ENCODE data around the gene LILRA2.
"Not testable (repeated sequence)": the region's sequence is repeated elsewhere in the genome, so short reads cannot be mapped to it uniquely, and the experiment has no call there.

The LILRA2 gene

GRCh38 chr19:54571715-54572615 lies 1.6 kb upstream of the LILRA2 start:
- not testable (repeated sequence) for DNase-seq

GRCh38 chr19:54572696-54573311 lies 786 bp upstream of the LILRA2 start:
- no peak for DNase-seq

DNA sequence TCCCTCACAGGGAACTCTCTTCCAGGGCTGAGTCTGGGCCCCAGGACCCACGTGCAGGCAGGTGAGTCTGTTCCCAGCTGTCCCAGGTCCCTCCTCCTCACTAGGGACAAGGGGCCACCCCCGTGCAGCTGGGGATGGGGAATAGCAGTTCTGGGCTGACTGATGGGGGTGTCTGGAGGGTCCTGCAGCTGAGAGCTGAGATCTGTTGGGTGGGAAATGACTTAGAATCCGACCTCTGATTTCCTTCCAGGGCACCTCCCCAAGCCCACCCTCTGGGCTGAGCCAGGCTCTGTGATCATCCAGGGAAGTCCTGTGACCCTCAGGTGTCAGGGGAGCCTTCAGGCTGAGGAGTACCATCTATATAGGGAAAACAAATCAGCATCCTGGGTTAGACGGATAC lies 461 bp downstream of the LILRA2 start:
- no peak for DNase-seq

GRCh38 chr19:54574527-54575056 lies 1.0 kb downstream of the LILRA2 start:
- DNase-seq, result no peak

DNA sequence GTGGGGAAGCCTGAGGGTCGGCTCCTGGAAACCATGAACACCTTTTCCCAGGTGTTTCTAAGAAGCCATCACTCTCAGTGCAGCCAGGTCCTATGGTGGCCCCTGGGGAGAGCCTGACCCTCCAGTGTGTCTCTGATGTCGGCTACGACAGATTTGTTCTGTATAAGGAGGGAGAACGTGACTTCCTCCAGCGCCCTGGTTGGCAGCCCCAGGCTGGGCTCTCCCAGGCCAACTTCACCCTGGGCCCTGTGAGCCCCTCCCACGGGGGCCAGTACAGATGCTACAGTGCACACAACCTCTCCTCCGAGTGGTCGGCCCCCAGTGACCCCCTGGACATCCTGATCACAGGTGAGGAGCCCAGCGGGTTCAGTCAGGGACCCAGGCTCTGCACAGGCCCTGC lies 1.6 kb downstream of the LILRA2 start:
- DNase-seq, result not testable (repeated sequence)

GRCh38 chr19:54576411-54576976 lies 2.9 kb downstream of the LILRA2 start:
- DNase-seq, result no peak

GRCh38 chr19:54577334-54577733 lies 3.7 kb downstream of the LILRA2 start:
- no peak for DNase-seq

DNA sequence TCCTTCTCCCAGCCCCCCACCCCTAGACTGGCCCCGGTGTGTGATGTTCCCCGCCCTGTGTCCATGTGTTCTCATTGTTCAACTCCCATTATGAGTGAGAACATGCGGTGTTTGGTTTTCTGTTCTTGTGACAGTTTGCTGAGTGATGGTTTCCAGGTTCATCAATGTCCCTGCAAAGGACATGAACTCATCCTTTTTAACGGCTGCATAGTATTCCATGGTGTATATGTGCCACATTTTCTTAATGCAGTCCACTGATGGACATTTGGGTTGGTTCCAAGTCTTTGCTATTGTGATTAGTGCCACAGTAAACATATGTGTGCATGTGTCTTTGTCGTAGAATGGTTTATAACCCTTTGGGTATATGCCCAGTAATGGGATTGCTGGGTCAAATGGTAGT lies 4.7 kb downstream of the LILRA2 start:
- DNase-seq, result not testable (repeated sequence)

GRCh38 chr19:54586397-54586796 lies 12.8 kb downstream of the LILRA2 start:
- DNase-seq, result no peak

- no peak for DNase-seq
These were observed 13.4 kb downstream of the LILRA2 start for GRCh38 chr19:54587026-54587425.

DNA sequence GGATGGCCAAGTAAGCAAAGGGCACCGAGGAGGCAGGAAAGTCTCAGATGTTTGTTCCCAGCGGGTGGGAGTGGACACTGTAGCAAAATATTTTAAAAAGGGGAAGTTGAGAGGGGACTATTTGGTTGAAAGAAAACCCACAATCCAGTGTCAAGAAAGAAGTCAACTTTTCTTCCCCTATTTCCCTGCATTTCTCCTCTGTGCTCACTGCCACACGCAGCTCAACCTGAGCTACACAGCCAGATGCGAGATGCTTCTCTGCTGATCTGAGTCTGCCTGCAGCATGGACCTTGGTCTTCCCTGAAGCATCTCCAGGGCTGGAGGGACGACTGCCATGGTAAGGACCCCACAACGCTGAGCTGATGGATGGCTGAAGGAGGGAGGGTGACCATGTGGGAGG lies 19.9 kb downstream of the LILRA2 start, which contains the start of gene LILRA1:
Gene LILRA1, plus strand, starts transcription at position 188 of the 400 bp plus-strand sequence. CDS start 613 bp downstream, outside the sequence.
- not testable (repeated sequence) for DNase-seq

- DNase-seq, result not testable (repeated sequence)
These were observed 20.5 kb downstream of the LILRA2 start for GRCh38 chr19:54593931-54594626.

DNA sequence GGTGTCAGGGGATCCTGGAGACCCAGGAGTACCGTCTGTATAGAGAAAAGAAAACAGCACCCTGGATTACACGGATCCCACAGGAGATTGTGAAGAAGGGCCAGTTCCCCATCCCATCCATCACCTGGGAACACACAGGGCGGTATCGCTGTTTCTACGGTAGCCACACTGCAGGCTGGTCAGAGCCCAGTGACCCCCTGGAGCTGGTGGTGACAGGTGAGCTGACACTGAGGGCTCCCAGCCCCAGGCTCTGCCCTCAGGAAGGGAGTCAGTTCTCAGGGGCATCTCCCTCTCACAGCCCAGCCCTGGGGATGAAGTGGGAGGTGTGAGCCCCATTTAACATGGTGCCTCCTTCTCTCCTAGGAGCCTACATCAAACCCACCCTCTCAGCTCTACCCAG lies 21.1 kb downstream of the LILRA2 start:
- DNase-seq, result no peak

DNA sequence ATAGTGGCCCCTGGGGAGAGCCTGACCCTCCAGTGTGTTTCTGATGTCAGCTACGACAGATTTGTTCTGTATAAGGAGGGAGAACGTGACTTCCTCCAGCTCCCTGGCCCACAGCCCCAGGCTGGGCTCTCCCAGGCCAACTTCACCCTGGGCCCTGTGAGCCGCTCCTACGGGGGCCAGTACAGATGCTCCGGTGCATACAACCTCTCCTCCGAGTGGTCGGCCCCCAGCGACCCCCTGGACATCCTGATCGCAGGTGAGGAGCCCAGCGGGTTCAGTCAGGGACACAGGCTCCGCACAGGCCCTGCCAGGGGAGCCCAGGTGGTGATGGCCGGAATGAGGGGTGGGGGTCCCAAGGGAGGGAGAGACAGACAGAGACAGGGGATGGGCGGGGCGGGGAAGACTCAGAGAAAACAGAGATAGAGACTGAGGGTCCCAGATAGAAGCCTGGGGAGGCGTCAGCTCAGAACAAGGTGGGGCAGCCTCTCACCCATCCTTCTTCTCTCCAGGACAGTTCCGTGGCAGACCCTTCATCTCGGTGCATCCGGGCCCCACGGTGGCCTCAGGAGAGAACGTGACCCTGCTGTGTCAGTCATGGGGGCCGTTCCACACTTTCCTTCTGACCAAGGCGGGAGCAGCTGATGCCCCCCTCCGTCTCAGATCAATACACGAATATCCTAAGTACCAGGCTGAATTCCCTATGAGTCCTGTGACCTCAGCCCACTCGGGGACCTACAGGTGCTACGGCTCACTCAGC lies 22.3 kb downstream of the LILRA2 start:
- not testable (repeated sequence) for DNase-seq

GRCh38 chr19:54600212-54600611 lies 26.6 kb downstream of the LILRA2 start:
- DNase-seq, result no peak

DNA sequence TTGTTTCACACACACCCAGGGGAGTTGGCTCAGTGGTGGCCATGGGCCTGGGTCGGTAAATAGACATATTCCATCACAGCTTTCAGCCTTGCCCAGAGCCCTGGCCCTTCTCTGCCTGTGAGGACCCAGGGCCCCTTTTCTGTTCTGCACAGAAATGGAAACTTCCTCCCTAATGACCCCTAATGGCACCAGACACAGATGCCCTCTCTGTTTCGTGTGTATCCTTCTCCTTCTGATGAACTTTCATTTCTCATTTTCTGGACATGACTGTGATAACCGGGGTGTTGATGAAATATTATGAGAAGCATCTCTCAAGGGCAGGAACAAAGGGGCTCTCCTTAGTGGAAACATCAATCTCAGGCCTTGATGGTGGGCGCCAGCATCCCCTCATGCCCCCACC lies 32.6 kb downstream of the LILRA2 start:
- no peak for DNase-seq

- no peak for DNase-seq
These were observed 33.5 kb downstream of the LILRA2 start for GRCh38 chr19:54606891-54607784.

DNA sequence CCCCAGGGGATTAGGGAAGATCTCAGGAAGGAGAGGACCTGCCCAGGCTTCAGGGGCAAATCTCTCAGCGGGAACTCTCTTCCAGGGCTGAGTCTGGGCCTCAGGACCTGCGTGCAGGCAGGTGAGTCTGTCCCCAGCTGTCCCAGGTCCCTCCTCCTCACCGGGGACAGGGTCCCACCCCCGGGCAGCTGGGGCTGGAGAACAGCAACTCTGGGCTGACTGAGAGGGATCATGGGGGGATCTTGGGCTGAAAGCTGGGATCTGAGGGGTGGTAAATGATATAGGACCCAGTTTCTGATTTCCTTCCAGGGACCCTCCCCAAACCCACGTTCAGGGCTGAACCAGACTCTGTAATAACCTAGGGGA lies 34.2 kb downstream of the LILRA2 start:
- DNase-seq, result no peak

DNA sequence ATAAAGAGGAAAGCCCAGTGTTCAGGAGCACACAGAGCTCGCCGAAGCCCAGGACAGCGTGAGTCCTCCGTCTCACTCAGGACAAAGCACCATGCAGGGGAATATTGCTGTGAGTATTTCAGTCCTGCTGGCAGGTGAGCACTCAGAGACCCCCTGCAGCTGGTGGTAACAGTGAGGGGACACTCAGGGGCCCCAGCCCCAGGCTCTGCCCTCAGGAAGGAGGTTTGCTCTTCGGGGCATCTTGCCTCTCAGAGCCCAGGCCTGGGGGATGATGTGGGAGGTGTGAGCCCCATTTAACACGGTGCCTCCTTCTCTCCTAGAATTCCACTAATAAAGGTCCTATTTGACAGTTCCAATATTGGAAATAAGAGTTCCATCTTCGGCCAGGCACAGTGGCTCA lies 34.6 kb downstream of the LILRA2 start:
- DNase-seq, result no peak

- no peak for DNase-seq
These were observed 35.2 kb downstream of the LILRA2 start for GRCh38 chr19:54608792-54609191.

DNA sequence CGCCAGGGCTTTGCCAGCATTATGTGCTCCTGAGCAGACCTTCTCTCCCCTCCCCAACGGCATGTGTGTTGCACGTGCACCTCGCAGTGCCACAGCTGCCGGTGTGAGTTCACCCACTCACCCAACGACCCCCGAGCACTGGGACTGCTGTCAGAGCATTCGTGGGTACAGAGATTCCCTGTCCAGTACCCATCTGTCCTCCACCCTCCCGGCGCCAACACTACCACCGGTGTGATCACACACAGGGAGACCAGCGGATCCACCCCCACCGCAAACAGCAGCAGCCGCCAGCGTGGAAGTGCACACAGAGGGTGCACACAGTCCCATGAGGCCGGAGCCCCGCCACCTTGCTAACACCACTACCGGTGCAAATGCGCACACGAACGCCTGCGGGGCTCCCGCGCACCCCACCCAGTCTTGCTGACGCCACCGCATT lies 35.8 kb downstream of the LILRA2 start:
- no peak for DNase-seq

Measured in T-helper 1 cell (primary cell).